ENCODE data around the gene CACNA1I.
"Not testable (repeated sequence)": the region's sequence is repeated elsewhere in the genome, so short reads cannot be mapped to it uniquely, and the experiment has no call there.

The CACNA1I gene

GRCh38 chr22:39733191-39733590, 162.6 kb downstream of the CACNA1I start:
- DNase-seq (ENCODE audit: insufficient read length, low spot score) (no peak), FAIRE-seq (no peak)
- no peak for TF ChIP-seq CTCF (IDR thresholded peaks at IDR 0.05; ENCODE audit: insufficient read depth, missing control alignments)

DNA sequence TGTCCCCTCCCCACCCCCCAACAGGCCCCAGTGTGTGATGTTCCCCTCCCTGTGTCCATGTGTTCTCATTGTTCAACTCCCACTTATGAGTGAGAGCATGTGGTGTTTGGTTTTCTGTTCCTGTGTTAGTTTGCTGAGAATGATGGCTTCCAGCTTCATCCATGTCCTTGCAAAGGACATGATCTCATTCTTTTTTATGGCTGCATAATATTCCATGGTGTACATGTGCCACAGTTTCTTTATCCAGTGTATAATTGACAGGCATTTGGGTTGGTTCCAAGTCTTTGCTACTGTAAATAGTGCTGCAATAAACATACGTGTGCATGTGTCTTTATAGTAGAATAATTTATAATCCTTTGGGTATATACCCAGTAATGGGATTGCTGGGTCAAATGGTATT, 163.5 kb downstream of the CACNA1I start:
- not testable (repeated sequence) for FAIRE-seq

GRCh38 chr22:39734866-39735265, 164.3 kb downstream of the CACNA1I start:
- FAIRE-seq (no peak), DNase-seq (ENCODE audit: insufficient read length, low spot score) (no peak)
- no peak for TF ChIP-seq CTCF (IDR thresholded peaks at IDR 0.05; ENCODE audit: insufficient read depth, missing control alignments)

More for the DNA sequence above, 163.5 kb downstream of the CACNA1I start:
- not testable (repeated sequence) for DNase-seq (ENCODE audit: insufficient read length, low spot score)

- TF ChIP-seq CTCF (IDR thresholded peaks at IDR 0.05; ENCODE audit: insufficient read depth, missing control alignments) = no peak
- FAIRE-seq (no peak), DNase-seq (ENCODE audit: insufficient read length, low spot score) (no peak)
Measured at GRCh38 chr22:39735776-39736175, 165.2 kb downstream of the CACNA1I start.

GRCh38 chr22:39738746-39739145, 168.2 kb downstream of the CACNA1I start:
- DNase-seq (ENCODE audit: insufficient read length, low spot score) = no peak
- TF ChIP-seq CTCF (IDR thresholded peaks at IDR 0.05; ENCODE audit: insufficient read depth, missing control alignments) = no peak
- FAIRE-seq = no peak

Measured in D721Med (cell line).